Peyer's patch (tissue), 4 donors: Measurements from ENCODE around the gene QDPR. TPM values are rescaled to one million over a fixed set of nuclear protein-coding genes. Genes with fewer than 3 reads are reported as not detected.

Experiments used
- DNase-seq, 3 donors: peaks; one replicate each; pipeline ENCODE4 v3.0.0-alpha.2; 2017 to 2019
- H3K27ac ChIP-seq, 4 donors: fragments of 200-600 bp; sonication (generic); one replicate each; pipeline ENCODE4 v1.5.1; 2016 to 2019
- H3K27me3 ChIP-seq, 2 donors: fragments of 200-600 bp; sonication (generic); one replicate each; pipeline ENCODE4 v1.5.1; 2019
- H3K36me3 ChIP-seq, 3 donors: fragments of 200-600 bp; sonication (generic); one replicate each; pipeline ENCODE4 v1.5.1; 2016 to 2019
- H3K4me1 ChIP-seq, 4 donors: fragments of 200-600 bp; sonication (generic); one replicate each; pipeline ENCODE4 v1.5.1; 2016 to 2019
- H3K4me3 ChIP-seq, 4 donors: fragments of 200-600 bp; sonication (generic); 1 replicate in 3 of 4; 2 replicates in 1 of 4; pipeline ENCODE4 v1.5.1; 2016 to 2019; ENCODE audit warnings: mild to moderate bottlenecking in 1 of 4
- H3K9me3 ChIP-seq, 4 donors: fragments of 200-600 bp; sonication (generic); one replicate each; pipeline ENCODE4 v1.5.1; 2016 to 2019; ENCODE audit warnings: mild to moderate bottlenecking in 1 of 4
- CTCF ChIP-seq, 6 experiments: fragments of 450-650 bp in 4 of 6; fragments of 200-600 bp in 2 of 6; sonication (generic) in 1 of 6; IDR thresholded peaks; one replicate each; pipeline ENCODE4 v1.5.1; 2017 to 2019; ENCODE audit warnings: antibody characterized with exemption in 6 of 6, mild to moderate bottlenecking in 3 of 6, moderate library complexity in 1 of 6
- POLR2A ChIP-seq, 2 donors: fragments of 450-650 bp; IDR thresholded peaks; one replicate each; pipeline ENCODE4 v1.5.1; 2017; ENCODE audit warnings: antibody characterized with exemption in 2 of 2, mild to moderate bottlenecking in 2 of 2, moderate library complexity in 2 of 2
- total RNA-seq, 4 donors: library from RNA; depleted of rRNA; stranded (reverse); fragments of >200 nt; gene quantifications; one replicate each; pipeline ENCODE4 v1.1.0, GENCODE V29; 2016

QDPR gene
- total RNA-seq, 4 donors from 2014 or later = 8.2 to 17.0 (median 12.5) TPM

GRCh38 chr4:17493619-17494018, 18.3 kb downstream of the QDPR start:
- Histone ChIP-seq H3K27ac (no peak overlapping the region), H3K36me3 (peaks cover 0 to 22% (median 0%) of the 10 kb centered on the region in 3 donors), H3K4me1 (no peaks in the 10 kb centered on the region), H3K27me3 (no peaks in the 10 kb centered on the region), H3K9me3 (no peaks in the 10 kb centered on the region), H3K4me3 (no peak overlapping the region)
- DNase-seq = no peak
- TF ChIP-seq CTCF (IDR thresholded peaks at IDR 0.05) = no peak
- TF ChIP-seq POLR2A (IDR thresholded peaks at IDR 0.05) = no peak

GRCh38 chr4:17492876-17493275, 19.0 kb downstream of the QDPR start:
- H3K27me3 ChIP-seq = no peaks in the 10 kb centered on the region
- no peak for TF ChIP-seq CTCF (IDR thresholded peaks at IDR 0.05)
- no peak for TF ChIP-seq POLR2A (IDR thresholded peaks at IDR 0.05)
- DNase-seq = no peak
- peaks cover 0 to 22% (median 0%) of the 10 kb centered on the region in 3 donors for H3K36me3 ChIP-seq
- H3K4me1 ChIP-seq = no peaks in the 10 kb centered on the region
- no peak overlapping the region for H3K27ac ChIP-seq
- H3K4me3 ChIP-seq = no peak overlapping the region
- H3K9me3 ChIP-seq = no peaks in the 10 kb centered on the region

- Histone ChIP-seq H3K4me3 (no peak overlapping the region), H3K27me3 (no peaks in the 10 kb centered on the region), H3K4me1 (no peaks in the 10 kb centered on the region), H3K9me3 (no peaks in the 10 kb centered on the region), H3K36me3 (peaks cover 0 to 28% (median 0%) of the 10 kb centered on the region in 3 donors), H3K27ac (no peak overlapping the region)
- DNase-seq = no peak
- TF ChIP-seq POLR2A (IDR thresholded peaks at IDR 0.05) = no peak
- TF ChIP-seq CTCF (IDR thresholded peaks at IDR 0.05) = no peak
Measured at GRCh38 chr4:17492058-17492741, 19.7 kb downstream of the QDPR start.

GRCh38 chr4:17491196-17491595, 20.7 kb downstream of the QDPR start:
- no peak overlapping the region for H3K27ac ChIP-seq
- H3K27me3 ChIP-seq = no peaks in the 10 kb centered on the region
- no peak overlapping the region for H3K4me3 ChIP-seq
- DNase-seq = no peak
- no peak for TF ChIP-seq POLR2A (IDR thresholded peaks at IDR 0.05)
- no peak for TF ChIP-seq CTCF (IDR thresholded peaks at IDR 0.05)
- peaks cover 0 to 37% (median 0%) of the 10 kb centered on the region in 3 donors for H3K36me3 ChIP-seq
- no peaks in the 10 kb centered on the region for H3K9me3 ChIP-seq
- H3K4me1 ChIP-seq = no peaks in the 10 kb centered on the region

- H3K4me1 ChIP-seq = no peaks in the 10 kb centered on the region
- no peak overlapping the region for H3K4me3 ChIP-seq
- TF ChIP-seq CTCF (IDR thresholded peaks at IDR 0.05) = no peak
- TF ChIP-seq POLR2A (IDR thresholded peaks at IDR 0.05) = no peak
- H3K36me3 ChIP-seq = peaks cover 0 to 42% (median 0%) of the 10 kb centered on the region in 3 donors
- no peaks in the 10 kb centered on the region for H3K27me3 ChIP-seq
- H3K27ac ChIP-seq = no peak overlapping the region
- no peak for DNase-seq
- H3K9me3 ChIP-seq = no peaks in the 10 kb centered on the region
Measured at GRCh38 chr4:17490575-17491059, 21.3 kb downstream of the QDPR start.
